GM21737 (cell line): Measurements from ENCODE around the gene PLCG1.

Source experiments
- ATAC-seq: cut with Tn5 transposase; IDR thresholded peaks from one replicate; pipeline ENCODE4 v1.9.1; 2021; ENCODE audit warnings: mild to moderate bottlenecking, moderate library complexity; ENCODE audit not compliant: unreplicated experiment

PLCG1 gene

DNA sequence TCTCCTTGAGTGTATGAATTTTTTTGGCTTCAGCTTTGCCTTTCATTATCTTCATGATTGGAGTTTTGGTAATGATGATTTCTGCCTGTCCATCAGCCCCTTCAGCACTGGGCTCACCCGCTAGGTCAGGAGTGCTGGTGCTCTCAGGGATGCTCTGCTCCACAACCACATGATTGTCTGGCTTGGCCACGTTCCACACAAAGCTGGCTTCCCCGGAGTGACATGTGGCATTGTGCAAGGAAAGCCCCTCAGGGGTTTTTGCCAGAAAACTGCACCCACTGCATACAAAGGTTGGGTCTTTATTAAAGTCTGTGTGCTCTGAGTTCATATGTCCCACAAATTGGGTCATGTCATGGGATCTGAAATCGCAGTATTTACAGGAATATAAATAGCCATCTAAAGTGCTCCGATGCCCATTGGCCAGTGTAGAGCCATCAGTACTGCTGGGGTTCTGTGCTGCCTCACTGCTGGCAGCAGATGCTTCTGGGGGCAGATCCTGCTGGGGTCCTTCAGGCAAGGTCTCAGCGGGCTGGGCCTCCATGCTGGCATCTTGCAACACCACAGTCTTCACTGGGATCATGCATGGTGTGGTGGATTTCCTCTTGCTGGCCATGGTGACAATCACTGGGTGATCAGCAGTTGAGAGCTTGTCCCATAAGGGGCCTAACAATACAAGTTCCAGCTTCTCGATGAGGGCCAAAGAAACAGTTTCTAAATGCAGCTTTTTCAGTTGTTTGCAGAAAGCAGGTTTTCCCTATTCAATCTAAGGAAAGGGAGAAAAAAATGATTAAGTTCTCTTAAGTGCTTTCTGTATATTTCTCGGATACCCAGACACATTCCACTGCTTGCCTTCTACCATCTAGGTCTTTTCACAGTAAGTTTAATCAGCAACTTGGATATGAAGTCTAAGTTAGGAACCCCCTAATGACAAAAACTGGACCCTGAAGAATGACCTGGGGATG lies 67.2 kb downstream of the PLCG1 start:
- no peak for ATAC-seq

DNA sequence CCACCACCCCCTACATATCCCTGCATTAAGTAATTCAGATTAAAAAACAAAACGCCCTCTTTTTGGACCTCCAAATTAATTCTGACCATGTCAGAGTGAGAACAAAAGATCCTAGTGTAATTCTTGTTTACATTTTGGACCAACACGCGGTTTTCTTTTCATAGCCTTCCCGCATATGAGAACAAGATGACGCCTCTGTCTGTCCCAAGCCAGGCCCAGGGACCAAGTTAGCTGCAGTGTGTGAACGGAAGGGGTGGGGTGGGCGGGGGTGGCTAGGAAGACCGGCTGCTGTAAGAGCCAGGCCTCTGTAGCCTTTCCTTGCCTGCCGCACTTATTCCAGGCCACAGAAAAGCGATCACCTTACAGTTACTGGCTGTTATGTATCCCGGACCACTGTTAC lies 68.0 kb downstream of the PLCG1 start:
- ATAC-seq: no peak

DNA sequence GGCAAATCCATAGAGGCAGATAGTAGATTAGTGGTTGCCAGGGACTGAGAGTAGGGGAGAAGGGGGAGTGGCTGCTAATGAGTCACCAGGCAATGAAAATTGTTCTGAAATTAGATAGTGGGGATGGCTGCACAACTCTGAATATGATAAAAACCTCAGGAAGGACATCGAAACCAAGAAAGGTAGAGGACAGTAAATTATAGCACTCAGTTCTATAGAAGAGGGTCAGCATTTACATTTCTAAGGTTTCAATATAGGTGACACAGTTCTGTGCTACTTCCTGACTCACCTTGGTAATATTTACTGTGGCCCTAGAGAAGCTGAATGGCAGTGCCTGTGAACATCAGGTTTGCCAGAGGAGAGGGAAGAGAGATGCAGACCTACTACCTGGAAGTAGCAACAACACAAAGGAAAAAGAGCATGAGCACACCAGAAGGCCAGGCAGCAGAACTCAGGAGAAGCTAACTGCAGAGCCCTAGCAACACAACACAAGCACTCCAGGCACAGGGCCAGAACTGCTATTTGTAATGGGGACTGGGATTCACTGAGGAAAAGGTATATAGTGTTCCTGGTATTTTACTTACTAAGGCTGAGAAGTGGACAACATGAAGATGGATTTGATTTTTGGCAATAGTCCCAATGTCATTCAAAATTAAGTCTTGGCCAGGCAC lies 75.9 kb downstream of the PLCG1 start:
- ATAC-seq: no peak

DNA sequence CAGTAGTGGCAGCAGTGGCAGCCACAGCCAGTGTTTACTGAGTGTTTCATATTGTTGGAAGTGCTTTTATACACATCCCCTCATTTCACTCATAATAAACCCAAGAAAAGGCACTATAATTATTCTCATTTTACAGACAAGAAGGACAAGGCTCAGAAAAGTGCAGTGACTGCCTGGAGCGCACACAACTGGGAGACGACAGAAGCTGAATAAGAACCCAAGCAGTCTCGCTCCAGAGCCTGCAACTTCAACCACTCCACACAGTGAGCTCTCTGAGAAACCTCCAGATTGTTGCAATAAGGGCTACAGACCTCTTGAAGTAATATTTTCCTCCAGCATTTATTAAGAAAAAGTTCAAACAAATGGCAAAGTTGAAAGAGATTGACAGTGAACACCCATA lies 76.9 kb downstream of the PLCG1 start:
- no peak for ATAC-seq

DNA sequence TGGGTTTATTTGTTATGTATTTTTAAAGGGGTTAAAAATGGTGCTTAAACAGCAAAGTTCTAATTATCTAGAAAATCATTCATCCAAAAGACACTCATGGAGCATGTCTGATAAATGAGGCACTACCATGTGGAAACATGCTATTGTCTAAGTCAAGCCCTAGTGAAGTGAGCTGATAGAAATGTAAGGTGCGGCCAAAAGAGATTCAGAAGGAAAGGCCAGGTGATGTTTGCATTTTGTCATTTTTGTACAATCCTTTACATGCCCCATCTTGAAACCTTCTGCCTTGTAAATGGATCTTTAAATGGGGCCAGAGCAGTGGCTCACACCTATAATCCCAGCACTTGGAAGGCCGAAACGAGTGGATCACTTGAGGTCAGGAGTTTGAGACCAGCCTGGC lies 77.3 kb downstream of the PLCG1 start:
- ATAC-seq: no peak

DNA sequence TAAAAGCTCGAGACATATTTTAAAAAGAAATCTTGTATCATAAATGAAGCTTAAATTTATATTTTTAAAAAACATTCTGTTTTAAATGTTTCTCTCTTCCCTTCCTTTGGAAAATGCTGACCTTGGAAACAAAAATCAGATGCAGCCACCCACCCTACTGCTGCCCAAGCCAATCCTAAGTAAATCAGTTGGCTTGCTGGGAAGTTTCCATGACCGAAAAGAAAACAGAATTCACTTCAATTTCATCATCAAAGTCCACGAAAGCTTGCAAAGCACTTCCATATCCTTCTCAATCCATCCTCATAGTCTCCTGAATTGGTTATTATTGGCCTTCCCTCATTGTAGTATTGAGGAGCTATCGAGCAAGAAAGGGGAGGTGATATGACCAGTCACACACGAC lies 80.1 kb downstream of the PLCG1 start:
- ATAC-seq: no peak

DNA sequence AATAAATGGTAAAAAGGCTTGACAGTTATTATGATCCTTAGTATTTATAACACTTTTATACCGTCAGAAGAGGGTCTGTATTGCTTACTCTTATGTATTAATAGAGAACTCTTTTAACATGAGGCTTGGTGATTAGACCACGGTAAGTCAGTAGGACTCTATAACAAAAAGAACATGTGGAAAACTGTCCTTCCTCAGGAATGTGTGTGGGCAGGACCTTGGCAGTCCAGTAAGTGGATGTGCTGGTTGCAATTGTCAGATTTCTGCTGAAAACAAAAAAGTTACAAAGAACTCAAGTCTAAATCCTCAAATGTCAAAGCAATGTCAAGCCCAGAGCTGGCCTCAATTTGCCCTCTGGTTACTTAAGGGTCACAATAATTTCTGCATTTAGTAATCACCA lies 81.1 kb downstream of the PLCG1 start:
- ATAC-seq: no peak

DNA sequence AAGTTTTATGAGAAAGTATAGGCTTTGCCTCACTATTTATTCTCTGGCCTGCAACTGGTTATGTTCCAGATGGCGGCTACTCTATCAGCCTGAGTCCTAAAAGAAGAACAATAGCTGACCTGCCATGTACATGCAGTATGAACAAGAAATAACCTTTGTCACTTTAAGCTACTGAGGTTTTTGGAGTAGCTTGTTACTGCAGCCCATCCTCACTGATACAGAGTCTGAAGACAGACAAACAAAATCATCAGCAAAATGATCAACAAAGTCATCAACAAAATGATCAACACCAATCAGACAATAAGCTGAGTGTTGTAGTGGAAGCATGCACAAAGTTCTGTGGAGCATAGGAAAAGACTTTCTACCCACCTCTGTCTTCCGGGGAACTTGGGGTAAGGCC lies 82.5 kb downstream of the PLCG1 start:
- no peak for ATAC-seq

DNA sequence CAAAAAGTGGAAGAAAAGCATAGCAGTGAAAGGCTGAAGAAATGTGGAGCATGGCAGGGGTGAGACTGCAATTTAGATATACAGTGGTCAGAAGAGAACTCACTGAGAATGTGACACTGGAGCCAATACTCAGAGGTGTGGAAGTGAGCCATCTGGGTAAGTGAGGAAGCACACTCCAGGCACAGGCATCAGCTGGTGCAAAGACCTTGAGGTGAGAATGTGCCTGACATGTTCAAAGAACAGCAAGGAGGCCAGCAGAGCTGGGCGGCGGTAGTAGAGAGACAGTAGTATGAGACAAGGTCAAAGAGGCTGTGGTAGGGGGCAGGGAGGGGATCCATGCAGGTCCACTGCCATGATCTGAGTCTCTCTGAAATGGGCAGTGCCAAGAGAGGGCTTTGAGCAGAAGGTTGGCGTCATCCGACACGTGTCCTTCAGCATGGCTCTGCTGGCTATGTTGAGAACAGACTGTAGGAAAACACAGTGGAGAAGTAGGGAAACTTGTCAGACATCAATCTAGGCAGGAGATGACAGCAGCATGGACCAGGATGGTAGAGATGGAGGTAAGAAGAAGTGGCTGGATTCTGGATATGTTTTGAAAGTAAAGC lies 84.4 kb downstream of the PLCG1 start:
- no peak for ATAC-seq

DNA sequence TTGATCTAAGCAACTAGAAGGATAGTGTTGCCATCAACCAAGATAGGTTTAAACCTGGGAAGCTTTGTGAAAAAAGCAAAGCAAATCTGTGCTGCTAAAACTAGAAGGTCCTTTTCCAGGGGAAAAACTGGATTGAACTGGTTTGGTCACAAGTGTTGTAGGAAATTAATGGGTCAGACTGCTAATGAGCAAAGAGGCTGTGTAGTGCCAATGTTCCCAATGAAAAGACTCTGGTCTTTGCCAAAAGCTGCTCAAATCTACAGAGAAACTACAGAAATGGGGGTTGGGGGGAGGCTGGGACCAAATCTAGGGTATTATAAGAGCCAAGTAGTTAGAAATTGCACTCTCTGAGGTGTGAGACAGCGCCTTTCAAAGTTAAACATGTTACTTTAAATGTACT lies 85.0 kb downstream of the PLCG1 start:
- ATAC-seq: no peak

DNA sequence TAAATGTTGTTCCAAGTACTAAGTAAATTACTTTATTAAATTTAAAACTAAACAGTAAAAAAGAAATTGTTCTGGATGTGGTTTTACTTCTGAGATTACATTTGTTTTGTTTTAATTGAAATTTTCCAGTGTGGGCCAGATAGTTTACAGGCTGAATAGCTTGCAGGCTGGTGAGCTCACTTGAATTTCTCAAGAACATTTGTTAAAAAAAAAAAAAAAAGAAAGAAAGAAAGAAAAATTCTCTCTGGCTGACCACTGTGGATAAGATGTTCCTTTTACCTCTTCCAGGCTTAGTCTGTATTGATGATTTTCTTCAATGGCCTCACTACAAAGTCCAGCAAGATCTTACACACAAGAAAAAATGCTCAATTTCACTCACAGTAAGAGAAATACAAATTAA lies 85.4 kb downstream of the PLCG1 start:
- no peak for ATAC-seq

DNA sequence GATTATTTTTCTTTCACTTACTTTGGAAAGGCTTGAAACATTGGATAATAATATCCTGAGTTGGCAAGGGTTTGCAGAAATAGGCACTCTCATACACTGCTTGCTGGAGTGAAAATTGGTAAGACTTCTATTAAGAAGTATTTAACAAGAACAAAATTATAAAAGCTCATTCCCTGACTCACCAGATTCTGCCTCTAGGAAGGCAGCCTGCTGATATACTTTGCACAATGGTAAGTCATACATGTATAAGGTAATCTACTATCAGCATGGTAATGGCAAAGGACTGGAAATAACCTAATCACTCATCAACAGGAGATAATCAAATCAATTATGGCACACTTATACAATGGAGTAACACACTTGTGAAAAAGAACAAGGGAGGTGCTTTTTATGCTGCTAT lies 85.8 kb downstream of the PLCG1 start:
- ATAC-seq: no peak

DNA sequence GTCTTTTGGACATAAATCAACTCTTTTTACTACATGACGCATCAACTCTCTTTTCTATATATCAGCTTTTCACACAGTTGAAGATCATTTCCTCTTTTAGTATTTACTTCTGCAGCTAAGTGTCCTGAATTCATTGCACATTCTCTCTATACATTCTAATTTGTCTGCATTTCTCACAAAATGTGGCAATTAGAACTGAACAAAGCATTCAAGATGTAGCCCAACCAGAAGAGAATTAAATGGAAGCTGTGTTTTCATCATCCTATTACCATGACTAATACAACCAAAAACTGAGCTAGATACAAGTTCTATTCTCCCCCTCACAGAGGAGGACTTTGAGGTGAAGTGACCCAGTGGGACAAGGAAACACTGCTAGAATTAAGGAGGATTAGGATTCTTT lies 86.9 kb downstream of the PLCG1 start:
- no peak for ATAC-seq

DNA sequence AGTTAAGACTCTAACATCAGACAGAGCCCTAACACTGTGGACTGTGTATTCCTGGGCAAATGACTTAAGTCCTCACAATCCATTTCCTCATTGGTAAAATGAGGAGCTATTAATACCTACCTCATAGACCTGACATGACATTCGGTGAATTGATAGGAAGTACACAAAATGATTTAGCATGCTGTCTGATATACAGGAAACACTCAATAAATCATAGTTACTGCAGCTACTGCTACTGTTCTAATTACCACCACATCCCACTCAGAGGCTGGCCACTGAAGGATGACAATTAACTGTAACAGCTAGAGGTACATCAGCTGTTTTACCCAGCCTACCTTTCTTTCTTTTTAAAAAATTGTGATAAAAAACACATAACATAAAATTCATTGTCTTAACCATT lies 87.7 kb downstream of the PLCG1 start:
- no peak for ATAC-seq

DNA sequence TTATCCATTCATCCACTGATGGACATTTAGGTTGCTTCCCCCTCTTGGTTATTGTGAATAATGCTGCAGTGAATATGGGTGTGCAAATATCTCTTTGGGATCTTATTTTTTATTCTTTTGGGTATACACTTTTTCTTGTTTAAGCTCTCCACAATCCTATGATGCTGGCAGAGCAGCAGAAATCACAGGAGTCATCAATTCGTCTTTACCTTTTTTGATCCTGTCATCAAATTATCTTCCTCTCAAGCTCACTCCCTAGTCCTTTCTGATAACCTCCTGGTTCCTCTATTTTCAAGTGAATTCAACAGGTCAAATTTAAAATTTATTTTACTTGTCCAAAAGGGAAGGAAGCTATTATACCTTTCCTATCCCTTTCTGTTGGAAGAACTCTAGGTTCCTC lies 89.1 kb downstream of the PLCG1 start:
- no peak for ATAC-seq
